Stimulated activated CD4-positive, alpha-beta T cell treated with anti-CD3 and anti-CD28 coated beads, Interleukin-1b, Interleukin-23, amount 100 ng/mL, for 24 hours (primary cell): ENCODE measurements around the gene RNASE7.
"Not testable (repeated sequence)": the region's sequence is repeated elsewhere in the genome, so short reads cannot be mapped to it uniquely, and the experiment has no call there.

ENCODE experiments used
- DNase-seq, 4 experiments: peaks; one replicate each; pipeline ENCODE4 v3.0.0-alpha.2; 2020; ENCODE audit warnings: low read depth in 4 of 4, low spot score in 1 of 4

The RNASE7 gene

GRCh38 chr14:21041676-21042433 lies at the start of gene RNASE7:
TSS of gene RNASE7 (plus strand) at chr14:21042362. CDS start at chr14:21042993, 631 bp downstream.
- DNase-seq = no peak

- no peak for DNase-seq
Observed at GRCh38 chr14:20996521-20996920, 45.6 kb upstream of the RNASE7 start.

- DNase-seq = no peak
Observed at GRCh38 chr14:20997115-20997514, 45.0 kb upstream of the RNASE7 start.

GRCh38 chr14:20997564-20997963 lies 44.6 kb upstream of the RNASE7 start:
- no peak for DNase-seq

- no peak for DNase-seq
Observed at GRCh38 chr14:20998139-20998538, 44.0 kb upstream of the RNASE7 start.

GRCh38 chr14:20998674-20999366 lies 43.3 kb upstream of the RNASE7 start, which contains the start of gene SLC39A2:
TSS of gene SLC39A2 (plus strand) at chr14:20999293. CDS start at chr14:20999447, 154 bp downstream.
- DNase-seq = no peak

GRCh38 chr14:20999591-20999990 lies 42.6 kb upstream of the RNASE7 start:
- no peak for DNase-seq

- DNase-seq = no peak
Observed at GRCh38 chr14:21001218-21001617, 40.9 kb upstream of the RNASE7 start.

GRCh38 chr14:21003788-21004346 lies 38.3 kb upstream of the RNASE7 start:
- DNase-seq = no peak

- not testable (repeated sequence) for DNase-seq
Observed at GRCh38 chr14:21009721-21010120, 32.4 kb upstream of the RNASE7 start.

GRCh38 chr14:21011136-21011535 lies 31.0 kb upstream of the RNASE7 start:
- no peak for DNase-seq

- DNase-seq = peak; percentile 70 to 86 (median 72)
Observed at GRCh38 chr14:21014761-21015190, 27.4 kb upstream of the RNASE7 start.

- no peak for DNase-seq
Observed at GRCh38 chr14:21015312-21015711, 26.9 kb upstream of the RNASE7 start.

- DNase-seq = no peak
Observed at GRCh38 chr14:21016413-21017190, 25.6 kb upstream of the RNASE7 start.

GRCh38 chr14:21017528-21018245 lies 24.5 kb upstream of the RNASE7 start:
- DNase-seq = no peak

GRCh38 chr14:21018286-21018685 lies 23.9 kb upstream of the RNASE7 start:
- DNase-seq = no peak

- DNase-seq = no peak
Observed at GRCh38 chr14:21018781-21019180, 23.4 kb upstream of the RNASE7 start.

- no peak for DNase-seq
Observed at GRCh38 chr14:21019366-21019765, 22.8 kb upstream of the RNASE7 start.

GRCh38 chr14:21020977-21021545 lies 21.1 kb upstream of the RNASE7 start:
- DNase-seq = no peak

- DNase-seq = no peak
Observed at GRCh38 chr14:21022686-21023085, 19.5 kb upstream of the RNASE7 start.
